ENCODE data around the gene CCNB3.

The CCNB3 gene

DNA sequence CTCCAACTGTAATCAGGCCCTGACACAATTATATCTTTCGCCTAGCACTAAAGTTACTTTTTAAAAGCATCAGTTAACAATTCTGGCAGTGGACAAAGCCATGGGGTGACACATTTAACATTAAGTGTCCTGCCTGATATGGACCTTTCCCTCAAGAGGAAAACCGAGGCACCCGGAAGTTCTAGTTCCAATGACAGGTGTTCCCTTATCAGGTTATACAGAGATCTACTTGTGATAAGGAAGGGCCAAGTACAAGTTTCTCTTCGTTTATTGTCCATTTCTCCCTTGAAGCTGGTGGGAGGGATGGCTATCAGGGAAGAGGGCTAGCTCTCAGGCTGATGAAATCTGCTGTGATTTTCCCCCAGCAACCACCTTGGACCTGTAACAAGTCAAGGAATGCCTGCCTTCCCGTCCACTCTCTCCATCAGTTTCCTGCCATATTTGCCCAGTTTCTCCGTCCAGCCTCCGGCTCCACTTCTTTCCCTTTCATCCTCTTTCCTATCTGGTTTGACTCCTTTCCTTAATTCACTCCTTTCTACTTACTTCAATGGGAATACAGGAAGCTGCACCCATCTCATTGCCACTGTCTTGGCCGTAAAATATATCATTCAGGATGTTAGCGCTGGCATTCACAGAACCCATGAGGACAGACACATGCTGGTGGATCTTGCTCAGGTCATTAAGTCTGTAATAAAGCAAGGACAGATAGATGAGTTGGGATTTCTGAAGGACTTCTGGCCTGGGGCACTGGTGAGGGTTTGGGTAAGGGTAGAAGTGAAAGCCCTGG lies 171.1 kb downstream of the CCNB3 start:
- DNase-seq = no peak

DNA sequence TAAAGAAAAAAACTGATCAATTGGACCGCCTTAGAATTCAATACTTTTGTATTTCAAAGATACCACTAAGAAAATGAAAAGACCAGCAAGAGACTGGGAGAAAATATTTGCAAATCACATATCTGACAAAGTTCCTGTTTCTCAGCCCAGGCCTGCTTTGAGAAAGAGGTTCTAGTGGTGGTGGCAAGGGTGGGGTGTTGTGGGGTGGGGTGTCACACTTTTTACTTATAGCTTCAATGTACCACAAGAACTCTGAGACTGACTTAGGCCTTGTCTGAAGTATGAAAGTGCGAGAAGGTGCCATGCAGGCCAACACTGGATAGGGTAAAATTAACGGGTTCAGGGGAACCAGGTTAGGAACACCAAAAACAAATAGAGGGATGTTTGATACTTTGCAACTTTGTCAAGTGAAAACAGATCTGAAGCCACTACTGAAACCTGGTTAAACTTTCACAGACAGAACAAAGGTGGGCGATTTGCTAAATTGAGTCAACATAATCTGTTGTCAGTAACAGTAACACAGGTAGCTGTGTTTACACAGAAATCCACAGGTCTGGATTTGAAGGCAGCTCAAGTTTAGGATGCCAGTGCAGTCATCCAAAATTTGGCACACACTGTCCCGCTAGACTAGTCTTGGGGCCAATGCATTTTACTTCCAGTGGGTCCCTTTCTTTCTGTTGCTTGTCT lies 177.3 kb downstream of the CCNB3 start:
- DNase-seq = no peak

- no peak for DNase-seq
Measured at GRCh38 chrX:50386520-50386919, 182.0 kb downstream of the CCNB3 start.

DNA sequence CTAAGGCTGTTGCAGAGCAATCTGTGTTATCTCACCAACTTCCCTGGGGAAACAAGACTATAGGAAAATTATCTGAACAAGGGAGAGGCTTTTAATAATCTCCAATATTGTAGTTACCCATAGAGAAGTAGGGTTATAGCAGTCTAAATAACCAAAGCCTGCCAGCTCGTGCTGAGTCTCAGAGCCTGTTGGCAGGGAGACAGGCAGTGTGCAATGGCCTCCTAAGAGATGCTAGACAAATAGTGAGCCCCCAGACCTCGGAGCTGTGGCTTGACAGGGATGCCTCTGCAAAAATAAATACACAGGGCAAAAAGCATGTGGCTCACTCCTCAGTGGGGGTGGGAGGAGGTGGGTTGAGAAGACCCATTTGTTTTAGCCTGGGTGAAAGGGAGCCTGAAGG lies 189.3 kb downstream of the CCNB3 start:
- no peak for DNase-seq

All from T-helper 1 cell (primary cell).